IPS DF 6.9 (cell line): Measurements from ENCODE around the gene ADCYAP1R1.

Experiments used
- DNase-seq: peaks from one replicate; pipeline ENCODE4 v3.0.0-alpha.2; 2013; ENCODE audit warnings: low read depth, low spot score
- H3K27ac ChIP-seq: one replicate; pipeline ENCODE4 v1.5.1; 2013; ENCODE audit warnings: low read length, control low read depth
- H3K27me3 ChIP-seq: 2 replicates; pipeline ENCODE4 v1.6.1; 2013; ENCODE audit warnings: mild to moderate bottlenecking, low read length; ENCODE audit not compliant: control insufficient read depth, insufficient read depth
- H3K36me3 ChIP-seq: 2 replicates; pipeline ENCODE4 v1.6.1; 2013; ENCODE audit warnings: low read length; ENCODE audit not compliant: control insufficient read depth, insufficient read depth
- H3K4me1 ChIP-seq: 2 replicates; pipeline ENCODE4 v1.6.1; 2013; ENCODE audit warnings: low read length; ENCODE audit not compliant: control insufficient read depth, insufficient read depth
- H3K4me3 ChIP-seq: 2 replicates; pipeline ENCODE4 v1.5.1; 2013; ENCODE audit warnings: mild to moderate bottlenecking, low read length
- H3K9me3 ChIP-seq: 2 replicates; pipeline ENCODE4 v1.6.1; 2013; ENCODE audit warnings: low read length, inconsistent platforms; ENCODE audit not compliant: control insufficient read depth, insufficient read depth
- WGBS: extraction: QIAGEN DNeasy Blood & Tissue Kit; methylation state at CpG from one replicate; pipeline ENCODE4 v1.1.7; 2013; ENCODE audit warnings: mixed read lengths, missing lambda C conversion rate; ENCODE audit not compliant: insufficient read length, insufficient coverage; 5-methylcytosine and 5-hydroxymethylcytosine counted together

ADCYAP1R1 gene

DNA sequence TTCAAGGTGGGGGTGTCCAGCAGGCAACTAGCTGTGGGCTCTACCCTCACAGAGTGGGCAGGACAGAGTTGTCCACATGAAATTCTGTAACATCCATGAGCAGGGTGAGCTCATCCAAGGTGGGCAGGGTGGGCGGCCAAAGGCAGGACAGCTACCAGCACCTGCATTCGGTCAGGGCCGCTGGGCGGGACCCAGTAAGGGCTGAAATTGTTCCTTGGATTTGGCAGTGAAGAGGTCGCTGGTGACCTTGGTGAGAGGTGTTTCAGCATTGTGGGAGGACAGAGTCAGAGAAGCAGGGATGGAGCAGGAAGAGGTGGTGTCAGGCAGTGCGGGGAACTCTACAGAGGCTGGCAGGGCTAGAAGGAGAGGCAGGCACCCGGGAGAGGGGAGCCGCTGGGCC is 23.9 kb downstream of the ADCYAP1R1 start:
- H3K27ac ChIP-seq: no peak overlapping the region
- H3K4me1 ChIP-seq: no peaks in the 10 kb centered on the region
- no peak overlapping the region for H3K4me3 ChIP-seq
- no peaks in the 10 kb centered on the region for H3K27me3 ChIP-seq
- H3K9me3 ChIP-seq: no peaks in the 10 kb centered on the region
- no CpG with 5 or more reads among the region's 8 CpGs for WGBS
- no peak for DNase-seq
- H3K36me3 ChIP-seq: no peaks in the 10 kb centered on the region

DNA sequence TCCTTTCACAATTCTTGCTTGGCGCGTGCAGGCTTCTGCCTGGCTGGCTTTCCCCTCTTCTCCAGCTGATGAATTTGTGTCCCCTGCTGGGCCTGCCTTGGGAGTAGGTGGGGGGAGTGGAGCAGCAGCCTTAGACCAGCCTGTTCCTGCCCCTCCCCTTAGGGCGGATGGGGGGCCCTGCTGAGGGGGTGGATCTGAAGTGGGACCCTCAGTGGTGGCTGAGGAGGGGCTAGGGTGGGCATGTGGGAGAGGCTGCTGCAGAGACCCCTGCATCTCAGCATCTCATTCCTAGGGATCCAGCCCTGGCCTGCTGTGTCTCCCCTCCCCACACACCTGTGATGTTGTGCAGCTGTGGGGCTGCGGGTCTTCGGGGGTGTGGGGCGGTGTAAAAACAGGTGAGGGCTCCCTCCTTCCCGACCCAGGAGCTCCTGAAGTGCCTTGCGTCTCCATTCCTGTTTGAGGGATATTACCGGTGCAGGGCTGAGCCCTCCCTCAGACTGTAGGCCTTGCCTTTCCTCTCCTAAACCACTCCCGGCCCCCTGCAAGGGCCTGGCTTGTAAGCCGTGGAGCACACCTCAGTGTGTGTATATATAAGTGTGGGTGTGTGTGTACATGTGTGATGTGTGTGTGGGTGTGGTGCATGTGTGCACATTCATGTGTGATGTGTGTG is 24.7 kb downstream of the ADCYAP1R1 start:
- DNase-seq: no peak
- Histone ChIP-seq H3K9me3 (no peaks in the 10 kb centered on the region), H3K36me3 (no peaks in the 10 kb centered on the region), H3K4me3 (no peak overlapping the region), H3K27me3 (no peaks in the 10 kb centered on the region), H3K27ac (no peak overlapping the region), H3K4me1 (no peaks in the 10 kb centered on the region)
- no CpG with 5 or more reads among the region's 11 CpGs for WGBS

DNA sequence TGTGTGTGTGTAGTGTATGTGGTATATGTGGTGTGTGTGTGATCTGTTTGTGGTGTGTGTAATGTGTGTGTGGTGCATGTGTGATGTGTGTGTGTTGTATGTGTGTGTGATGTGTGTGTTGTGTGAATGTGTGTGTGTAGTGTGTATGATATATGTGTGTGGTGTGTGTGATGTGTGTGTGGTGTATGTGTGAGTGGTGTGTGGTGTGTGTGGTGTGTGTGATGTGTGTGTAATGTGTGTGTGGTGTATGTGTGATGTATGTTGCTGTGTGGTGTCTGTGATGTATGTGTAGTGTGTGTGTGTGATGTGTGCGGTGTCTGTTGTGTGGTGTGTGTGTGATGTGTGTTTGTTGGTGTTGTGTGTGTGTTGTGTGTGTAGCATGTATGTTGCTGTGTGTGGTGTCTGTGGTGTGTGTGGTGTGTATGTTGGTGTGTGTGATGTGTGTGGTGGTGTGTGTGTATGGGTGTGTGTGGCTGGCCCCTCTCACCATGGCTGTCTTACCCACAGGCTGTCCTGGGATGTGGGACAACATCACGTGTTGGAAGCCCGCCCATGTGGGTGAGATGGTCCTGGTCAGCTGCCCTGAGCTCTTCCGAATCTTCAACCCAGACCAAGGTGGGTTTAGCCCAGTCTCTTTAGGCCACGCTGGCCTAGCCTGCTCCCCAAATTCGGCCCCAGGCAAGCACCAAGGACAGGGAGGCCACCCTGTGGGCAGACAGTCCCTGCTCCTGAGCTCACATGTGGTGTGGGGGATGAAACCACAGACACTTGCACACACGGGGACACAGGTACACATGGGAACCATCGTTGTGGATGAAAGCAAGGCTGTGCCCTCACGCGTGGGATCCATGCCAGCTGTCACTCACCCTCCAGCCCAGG is 25.6 kb downstream of the ADCYAP1R1 start:
- no peak overlapping the region for H3K27ac ChIP-seq
- WGBS: 100% methylated on average over 1 of the region's 10 CpGs
- DNase-seq: no peak
- H3K4me3 ChIP-seq: no peak overlapping the region
- H3K4me1 ChIP-seq: no peaks in the 10 kb centered on the region
- H3K27me3 ChIP-seq: no peaks in the 10 kb centered on the region
- H3K36me3 ChIP-seq: no peaks in the 10 kb centered on the region
- H3K9me3 ChIP-seq: no peaks in the 10 kb centered on the region

DNA sequence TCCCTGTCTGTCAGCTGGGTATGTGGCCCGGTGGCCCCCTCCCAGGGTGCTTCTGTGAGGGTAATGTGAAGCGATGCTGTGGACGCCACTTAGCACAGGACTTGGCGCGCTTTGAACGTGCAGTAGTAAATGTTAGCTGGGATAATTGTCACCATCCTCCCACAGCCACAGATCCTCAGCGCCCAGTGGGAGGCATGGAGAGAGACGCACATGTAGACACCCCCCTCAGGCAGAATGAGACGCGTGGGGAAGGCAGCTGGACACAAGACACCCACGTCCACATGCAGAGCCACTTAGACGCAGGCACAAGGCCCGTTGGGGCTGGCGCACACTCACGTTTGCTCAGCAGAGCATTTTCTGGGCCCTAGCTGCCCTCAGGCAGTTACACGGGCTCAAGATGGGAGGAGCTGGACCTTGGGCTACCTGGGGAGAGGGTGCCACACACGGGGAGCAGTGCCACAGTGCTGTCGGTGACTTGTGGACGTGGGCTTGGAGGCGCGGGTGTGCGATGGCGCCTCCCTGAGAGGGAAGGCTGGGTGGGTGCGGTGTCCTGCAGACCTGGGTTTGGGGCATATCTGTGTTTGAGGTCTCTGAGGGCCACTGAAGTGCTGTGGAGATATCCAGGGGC is 26.4 kb downstream of the ADCYAP1R1 start:
- Histone ChIP-seq H3K27me3 (no peaks in the 10 kb centered on the region), H3K9me3 (no peaks in the 10 kb centered on the region), H3K4me1 (no peaks in the 10 kb centered on the region), H3K27ac (no peak overlapping the region), H3K4me3 (no peak overlapping the region), H3K36me3 (no peaks in the 10 kb centered on the region)
- WGBS: no CpG with 5 or more reads among the region's 24 CpGs
- no peak for DNase-seq

DNA sequence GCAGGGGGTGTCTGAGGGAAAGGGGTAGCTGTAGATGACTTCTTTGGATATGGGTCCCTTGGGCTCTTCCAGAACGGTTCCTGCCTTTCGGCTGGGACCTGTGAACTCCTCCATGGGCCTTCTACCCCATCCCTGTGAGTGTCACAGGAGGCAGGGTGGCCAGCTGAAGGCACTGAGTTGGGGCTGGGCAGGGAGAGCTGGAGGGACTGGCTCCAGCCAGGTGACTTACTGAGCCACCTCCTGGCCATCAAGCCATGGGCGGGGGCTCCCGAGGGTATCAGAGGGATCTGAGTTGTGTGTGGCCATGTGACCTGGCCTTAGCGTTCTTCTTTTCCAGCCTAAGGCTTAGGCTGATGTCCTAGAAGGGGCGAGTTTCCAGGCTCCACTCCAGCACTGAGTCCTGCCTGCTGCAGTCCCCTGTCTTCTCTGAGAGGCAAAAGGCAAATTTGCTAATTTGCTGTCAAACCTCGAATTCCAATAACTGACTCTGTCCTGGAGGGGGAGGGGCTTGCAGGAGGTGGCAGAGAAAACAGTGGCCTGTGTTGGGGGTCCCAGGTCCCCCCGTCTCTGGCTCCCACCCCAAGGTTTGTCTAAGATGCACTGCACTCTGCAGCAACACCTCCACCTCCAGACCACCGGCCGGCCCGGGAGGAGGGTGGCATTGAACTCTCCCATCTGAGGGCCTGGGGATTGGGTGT is 27.2 kb downstream of the ADCYAP1R1 start:
- Histone ChIP-seq H3K27me3 (no peaks in the 10 kb centered on the region), H3K27ac (no peak overlapping the region)
- WGBS: no CpG with 5 or more reads among the region's 11 CpGs

DNA sequence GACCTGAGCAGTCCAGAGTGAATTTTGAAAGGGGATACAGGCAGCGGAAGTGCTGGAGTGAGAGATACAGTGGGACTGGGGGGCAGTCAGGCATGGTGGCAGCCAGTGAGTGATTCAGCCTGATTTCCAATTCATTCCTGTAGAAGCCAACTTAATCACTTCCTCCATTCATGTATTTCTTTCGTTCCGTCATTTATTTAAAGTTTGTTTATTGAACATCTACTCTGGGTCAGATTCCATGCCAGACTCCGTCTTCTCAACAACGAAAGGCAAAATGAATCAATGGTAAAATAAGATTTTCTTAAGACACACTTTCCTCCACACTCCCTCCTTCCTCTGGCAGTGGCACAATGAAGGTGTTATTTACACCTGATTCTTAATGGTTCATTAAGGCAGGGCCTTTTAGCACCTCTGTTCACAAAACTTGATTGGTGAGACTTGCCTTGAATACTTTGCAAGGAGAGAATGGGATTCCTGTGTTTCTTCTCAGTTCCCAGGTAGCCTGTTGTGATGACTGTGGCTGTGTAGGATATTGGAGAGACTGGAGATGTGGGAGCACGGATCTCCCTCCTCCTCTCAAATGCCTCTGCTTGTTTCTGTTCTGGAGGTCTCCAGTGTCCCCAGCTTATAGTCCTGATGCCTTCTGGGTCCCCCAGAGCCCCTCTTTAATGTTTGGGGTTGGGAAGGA is 27.9 kb downstream of the ADCYAP1R1 start:
- DNase-seq: no peak
- Histone ChIP-seq H3K9me3 (no peaks in the 10 kb centered on the region), H3K27me3 (no peaks in the 10 kb centered on the region), H3K4me1 (no peaks in the 10 kb centered on the region), H3K27ac (no peak overlapping the region), H3K36me3 (no peaks in the 10 kb centered on the region), H3K4me3 (no peak overlapping the region)
- WGBS: no CpG with 5 or more reads among the region's 6 CpGs

More for the DNA sequence above, 27.2 kb downstream of the ADCYAP1R1 start:
- Histone ChIP-seq H3K4me3 (no peak overlapping the region), H3K9me3 (no peaks in the 10 kb centered on the region), H3K36me3 (no peaks in the 10 kb centered on the region), H3K4me1 (no peaks in the 10 kb centered on the region)
- DNase-seq: no peak

DNA sequence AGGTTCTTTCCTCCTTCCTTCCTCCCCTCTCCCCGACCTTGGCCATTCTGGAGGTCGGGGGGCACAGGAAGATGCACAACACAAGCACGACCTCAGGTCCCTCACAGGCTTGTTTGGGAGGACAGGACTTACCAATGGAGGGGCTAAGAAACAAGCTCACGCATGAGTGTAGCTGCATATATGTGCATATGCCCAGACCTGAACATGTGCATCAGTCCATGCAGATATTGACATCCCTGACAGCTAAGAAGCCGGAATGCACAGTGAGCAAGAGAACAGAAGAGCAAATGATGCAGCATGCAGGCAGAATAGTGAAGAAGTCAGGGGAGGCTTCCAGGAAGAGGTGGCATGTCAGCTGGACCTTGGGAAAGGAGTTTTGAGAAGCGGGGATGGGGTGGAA is 28.7 kb downstream of the ADCYAP1R1 start:
- Histone ChIP-seq H3K9me3 (no peaks in the 10 kb centered on the region), H3K4me3 (no peak overlapping the region), H3K4me1 (no peaks in the 10 kb centered on the region), H3K27me3 (no peaks in the 10 kb centered on the region), H3K36me3 (no peaks in the 10 kb centered on the region), H3K27ac (no peak overlapping the region)
- 100% methylated on average over 1 of the region's 6 CpGs for WGBS
- DNase-seq: no peak

DNA sequence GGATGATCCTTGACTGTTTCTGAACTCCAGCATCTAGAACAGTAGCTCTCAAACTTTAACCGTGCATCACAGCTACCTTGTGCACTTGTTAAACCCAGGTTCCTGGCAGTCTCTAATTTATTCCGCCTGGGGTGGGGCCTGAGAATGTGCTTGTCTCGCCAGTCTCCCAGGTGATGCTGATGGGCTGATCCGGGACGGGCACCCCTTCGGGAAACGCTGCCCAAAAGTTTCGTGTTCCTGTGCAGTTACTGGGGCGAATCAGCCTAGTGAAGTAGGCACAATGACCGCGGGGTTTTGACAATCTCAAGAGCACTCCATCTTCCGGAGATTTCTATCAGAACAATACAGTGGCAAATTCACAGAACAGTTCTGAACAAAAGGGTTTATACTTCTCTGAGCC is 29.9 kb downstream of the ADCYAP1R1 start:
- Histone ChIP-seq H3K36me3 (no peaks in the 10 kb centered on the region), H3K4me1 (no peaks in the 10 kb centered on the region), H3K27me3 (no peaks in the 10 kb centered on the region), H3K27ac (no peak overlapping the region), H3K9me3 (no peaks in the 10 kb centered on the region), H3K4me3 (no peak overlapping the region)
- WGBS: no CpG with 5 or more reads among the region's 12 CpGs
- no peak for DNase-seq

DNA sequence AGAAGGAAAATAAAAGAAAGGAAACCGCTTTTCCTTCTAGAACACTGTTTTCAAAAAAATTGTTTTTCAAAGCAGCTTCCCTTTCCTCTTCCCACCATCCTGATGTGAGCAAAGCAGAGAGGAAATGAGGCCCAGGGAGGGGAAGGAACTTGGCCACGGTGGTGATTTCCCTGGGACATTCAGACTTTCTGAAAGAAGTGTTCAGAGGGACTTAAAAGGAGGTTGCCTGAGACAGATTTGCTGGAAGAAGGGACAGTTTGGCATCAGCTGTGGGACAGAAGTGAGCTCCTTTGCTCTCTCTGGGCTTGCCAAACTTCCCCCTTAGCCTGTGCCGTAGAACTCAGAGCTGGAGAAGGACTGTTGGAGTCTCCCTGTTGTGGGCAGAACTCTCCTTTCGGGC is 30.3 kb downstream of the ADCYAP1R1 start:
- WGBS: no CpG with 5 or more reads among the region's 4 CpGs
- Histone ChIP-seq H3K27me3 (no peaks in the 10 kb centered on the region), H3K9me3 (no peaks in the 10 kb centered on the region), H3K27ac (no peak overlapping the region), H3K4me1 (no peaks in the 10 kb centered on the region), H3K36me3 (no peaks in the 10 kb centered on the region), H3K4me3 (no peak overlapping the region)
- no peak for DNase-seq
